ENCODE measurements around the gene TGFBR3.

The TGFBR3 gene

GRCh38 chr1:91732291-91733107 is 153.5 kb downstream of the TGFBR3 start:
- DNase-seq (ENCODE audit: low spot score) = no peak

DNA sequence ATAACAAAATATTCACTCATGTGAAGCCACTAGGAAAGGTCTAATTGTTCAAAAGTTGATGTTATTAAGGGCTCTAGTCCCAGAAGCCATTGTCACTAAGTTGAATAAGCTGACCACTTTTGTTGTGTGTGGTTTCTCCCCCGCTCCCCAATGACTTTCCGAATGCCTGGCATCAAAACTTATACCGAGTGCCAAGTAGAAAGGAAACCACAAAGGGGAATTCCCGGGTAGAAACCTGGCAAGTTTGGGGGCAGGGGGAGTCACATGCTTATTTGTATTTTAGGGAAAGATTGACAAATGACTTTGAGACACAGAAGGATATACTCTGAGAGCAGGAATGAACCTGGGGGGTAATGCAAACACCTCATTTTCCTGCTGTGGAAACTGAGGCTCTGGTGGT is 154.1 kb downstream of the TGFBR3 start:
- no peak for DNase-seq (ENCODE audit: low spot score)

GRCh38 chr1:91730801-91731732 is 154.9 kb downstream of the TGFBR3 start:
- no peak for DNase-seq (ENCODE audit: low spot score)

- no peak for DNase-seq (ENCODE audit: low spot score)
These were observed 156.2 kb downstream of the TGFBR3 start for GRCh38 chr1:91729621-91730358.

GRCh38 chr1:91727763-91728162 is 158.2 kb downstream of the TGFBR3 start:
- no peak for DNase-seq (ENCODE audit: low spot score)

GRCh38 chr1:91725989-91726721 is 159.8 kb downstream of the TGFBR3 start:
- DNase-seq (ENCODE audit: low spot score) = no peak

DNA sequence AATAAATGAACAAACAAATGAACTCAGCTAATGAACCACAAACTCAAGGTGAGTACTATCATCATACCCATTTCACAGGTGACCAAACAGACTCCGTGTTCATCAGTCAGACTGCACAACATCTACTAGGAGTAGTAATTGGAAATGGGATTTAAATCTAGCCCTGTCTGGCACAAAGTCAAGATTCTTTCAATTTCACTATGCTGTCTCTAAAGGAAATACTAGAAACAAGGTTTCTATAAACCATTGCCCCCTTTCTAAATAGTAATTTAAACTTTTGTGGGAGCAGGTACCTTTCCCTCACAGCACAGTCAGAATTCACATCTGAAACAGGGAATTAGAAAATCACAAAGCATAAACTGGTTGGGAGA is 160.3 kb downstream of the TGFBR3 start:
- no peak for DNase-seq (ENCODE audit: low spot score)

- DNase-seq (ENCODE audit: low spot score) = no peak
These were observed 161.3 kb downstream of the TGFBR3 start for GRCh38 chr1:91724644-91725043.

DNA sequence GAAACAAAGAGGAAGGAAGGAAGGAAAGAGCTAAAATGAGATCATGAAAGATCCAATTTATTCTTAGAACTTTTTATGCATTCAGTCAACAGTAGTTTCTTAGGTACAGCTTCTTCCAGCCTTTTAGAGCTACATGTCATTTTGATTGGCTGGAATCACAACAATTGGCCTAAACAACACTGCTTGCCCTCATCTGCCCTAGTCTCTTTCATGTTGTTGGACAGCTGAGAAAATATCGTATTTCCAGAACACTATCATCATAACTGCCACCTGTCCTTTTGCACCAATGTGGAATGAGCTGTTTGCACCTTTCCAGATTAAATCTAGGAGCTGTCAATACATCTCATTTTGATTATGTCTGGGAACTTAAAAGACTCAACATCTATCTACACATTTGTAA is 161.7 kb downstream of the TGFBR3 start:
- no peak for DNase-seq (ENCODE audit: low spot score)

DNA sequence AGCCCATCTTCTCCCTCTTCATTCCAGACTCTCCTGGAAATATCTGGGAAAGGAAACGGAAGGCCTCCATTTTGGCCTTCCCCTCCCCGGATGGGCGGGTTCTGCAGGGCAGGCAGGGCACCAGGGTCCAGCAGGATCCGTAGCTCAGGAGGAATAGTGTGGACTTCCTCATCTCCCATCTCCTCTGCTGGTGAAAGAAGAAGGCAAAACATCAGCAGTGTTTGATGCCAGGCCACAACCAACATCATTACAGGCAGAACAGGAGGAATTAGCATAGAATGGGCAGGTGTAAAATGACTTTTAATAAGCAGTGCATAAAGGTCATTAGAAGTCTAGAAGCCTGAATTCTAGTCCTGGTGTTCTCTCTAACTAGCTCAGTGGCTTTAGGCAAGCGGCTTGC is 165.9 kb downstream of the TGFBR3 start:
- no peak for DNase-seq (ENCODE audit: low spot score)

GRCh38 chr1:91718877-91719276 is 167.1 kb downstream of the TGFBR3 start:
- no peak for DNase-seq (ENCODE audit: low spot score)

- DNase-seq (ENCODE audit: low spot score) = no peak
These were observed 167.6 kb downstream of the TGFBR3 start for GRCh38 chr1:91718368-91718767.

DNA sequence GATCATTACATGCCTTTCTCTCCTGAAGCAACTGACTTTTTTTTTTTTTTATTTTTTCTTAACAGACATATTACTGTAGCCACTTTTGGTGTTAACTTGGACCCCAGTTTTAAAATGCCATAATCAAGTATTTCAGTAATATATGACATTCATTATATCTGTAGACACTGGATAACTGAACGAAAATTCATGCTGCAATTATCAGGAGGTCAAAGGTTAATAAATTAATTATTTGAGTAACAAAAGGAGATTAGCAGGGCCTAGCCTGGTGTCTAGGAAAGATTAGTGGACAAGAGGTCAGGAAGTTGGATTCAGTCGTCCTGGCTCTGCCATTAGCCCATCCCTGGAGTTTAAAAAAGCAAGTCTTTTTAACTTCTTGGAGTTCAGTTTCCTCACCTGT is 168.1 kb downstream of the TGFBR3 start:
- DNase-seq (ENCODE audit: low spot score) = no peak

GRCh38 chr1:91716339-91716738 is 169.6 kb downstream of the TGFBR3 start:
- no peak for DNase-seq (ENCODE audit: low spot score)

- no peak for DNase-seq (ENCODE audit: low spot score)
These were observed 170.4 kb downstream of the TGFBR3 start for GRCh38 chr1:91715416-91716000.

DNA sequence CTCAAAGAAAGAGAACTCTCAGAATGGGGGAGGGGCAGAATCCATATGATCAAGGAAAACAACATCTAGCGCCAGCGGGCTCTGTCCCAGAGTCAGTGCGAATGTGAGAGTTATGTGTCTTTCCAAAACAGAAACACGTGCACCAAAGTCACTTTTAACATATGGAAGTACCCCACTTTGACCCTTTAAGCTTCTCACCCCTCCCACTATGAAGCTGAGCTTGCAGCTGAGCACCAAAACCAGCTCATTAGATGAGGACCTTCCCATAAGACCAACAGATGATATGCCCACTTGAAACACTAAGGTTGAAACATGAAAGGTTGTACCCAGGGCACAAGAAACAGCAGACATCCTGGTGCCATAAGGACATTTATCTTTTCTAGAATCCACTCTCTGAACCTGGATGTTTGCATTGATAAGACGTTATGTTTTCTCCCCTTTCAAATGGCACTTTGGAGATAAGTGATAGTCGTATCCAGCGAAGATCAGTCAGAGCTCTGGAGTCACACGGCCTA is 171.0 kb downstream of the TGFBR3 start:
- DNase-seq (ENCODE audit: low spot score) = no peak

- no peak for DNase-seq (ENCODE audit: low spot score)
These were observed 172.7 kb downstream of the TGFBR3 start for GRCh38 chr1:91712981-91713841.

DNA sequence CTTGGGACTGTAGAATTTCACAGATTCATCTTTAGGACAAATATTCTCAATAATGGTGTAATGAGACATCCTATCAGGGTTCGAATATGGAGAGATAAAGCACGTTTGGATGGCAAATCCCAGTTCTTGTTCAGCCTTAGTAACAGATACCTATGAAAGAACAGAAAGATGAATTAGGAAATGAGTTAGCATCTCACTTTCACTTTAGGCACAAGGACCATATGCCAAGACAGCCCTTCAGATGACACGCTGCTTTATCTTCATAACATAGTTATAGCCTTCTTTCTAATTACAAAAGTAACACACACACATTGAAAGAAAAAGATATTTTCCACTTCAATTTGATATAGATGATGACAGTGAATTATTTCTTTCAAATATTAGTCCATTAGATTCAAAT is 173.6 kb downstream of the TGFBR3 start:
- no peak for DNase-seq (ENCODE audit: low spot score)

- no peak for DNase-seq (ENCODE audit: low spot score)
These were observed 174.3 kb downstream of the TGFBR3 start for GRCh38 chr1:91711504-91712247.
